ENCODE data around the gene DGLUCY.
"Not testable (repeated sequence)": the region's sequence is repeated elsewhere in the genome, so short reads cannot be mapped to it uniquely, and the experiment has no call there.

Gene DGLUCY

DNA sequence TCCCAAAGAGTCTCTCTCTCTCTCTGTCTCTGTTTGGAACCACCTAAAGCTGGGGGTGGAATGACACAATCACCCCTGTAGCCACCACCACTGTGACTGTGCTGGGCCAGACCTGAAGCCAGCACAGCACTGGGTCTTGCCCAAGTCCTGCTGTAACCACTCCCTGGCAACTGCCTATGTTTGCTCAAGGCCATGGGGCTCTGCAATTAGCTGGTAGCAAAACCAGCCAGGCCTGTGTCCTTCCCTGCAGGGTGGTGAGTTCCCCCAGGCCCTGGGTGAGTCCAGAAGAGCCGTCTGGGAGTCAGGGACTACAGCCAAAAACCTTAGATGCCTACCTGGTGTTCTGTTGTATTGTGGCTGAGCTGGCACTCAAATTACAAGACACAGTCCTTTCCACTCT lies 50.8 kb downstream of the DGLUCY start:
- peak in 6 of 56 donors; percentile 11 to 27 (median 16) for DNase-seq

DNA sequence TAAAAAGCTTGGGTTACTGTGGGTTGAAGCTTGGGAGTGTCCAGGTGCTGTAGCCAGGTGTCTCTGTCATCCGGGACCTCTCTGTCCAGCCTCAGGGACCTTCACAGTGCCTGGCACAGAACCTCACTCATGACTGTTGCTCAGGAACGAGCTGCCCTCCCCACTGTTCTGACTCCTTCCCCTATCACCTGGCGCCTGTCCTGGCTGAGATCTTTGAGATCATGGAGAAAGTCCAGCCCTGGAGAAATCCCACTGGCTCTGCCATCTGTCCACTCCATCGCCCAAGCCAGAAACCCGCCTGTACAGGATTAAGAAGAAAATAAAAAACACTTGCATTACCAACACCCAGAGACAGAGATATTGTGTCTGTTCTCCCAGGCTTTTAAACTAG lies 53.5 kb downstream of the DGLUCY start:
- no peak for DNase-seq

DNA sequence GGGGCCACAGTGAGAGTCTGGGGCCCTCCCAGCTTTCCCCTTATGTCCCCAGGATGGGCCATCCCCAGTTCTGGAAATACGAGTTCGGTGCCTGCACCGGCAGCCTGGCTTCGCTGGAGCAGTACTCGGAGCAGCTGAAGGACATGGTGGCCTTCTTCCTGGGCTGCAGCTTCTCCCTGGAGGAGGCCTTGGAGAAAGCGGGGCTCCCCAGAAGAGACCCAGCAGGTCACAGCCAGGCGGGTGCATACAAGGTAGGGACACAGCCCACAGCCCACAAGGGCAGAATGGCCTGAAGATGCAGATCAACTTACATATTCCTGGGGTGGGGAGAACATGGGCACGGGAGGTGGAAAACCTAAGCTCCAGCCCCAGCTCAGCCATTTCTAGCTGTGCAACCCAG lies 56.1 kb downstream of the DGLUCY start:
- DNase-seq = no peak

DNA sequence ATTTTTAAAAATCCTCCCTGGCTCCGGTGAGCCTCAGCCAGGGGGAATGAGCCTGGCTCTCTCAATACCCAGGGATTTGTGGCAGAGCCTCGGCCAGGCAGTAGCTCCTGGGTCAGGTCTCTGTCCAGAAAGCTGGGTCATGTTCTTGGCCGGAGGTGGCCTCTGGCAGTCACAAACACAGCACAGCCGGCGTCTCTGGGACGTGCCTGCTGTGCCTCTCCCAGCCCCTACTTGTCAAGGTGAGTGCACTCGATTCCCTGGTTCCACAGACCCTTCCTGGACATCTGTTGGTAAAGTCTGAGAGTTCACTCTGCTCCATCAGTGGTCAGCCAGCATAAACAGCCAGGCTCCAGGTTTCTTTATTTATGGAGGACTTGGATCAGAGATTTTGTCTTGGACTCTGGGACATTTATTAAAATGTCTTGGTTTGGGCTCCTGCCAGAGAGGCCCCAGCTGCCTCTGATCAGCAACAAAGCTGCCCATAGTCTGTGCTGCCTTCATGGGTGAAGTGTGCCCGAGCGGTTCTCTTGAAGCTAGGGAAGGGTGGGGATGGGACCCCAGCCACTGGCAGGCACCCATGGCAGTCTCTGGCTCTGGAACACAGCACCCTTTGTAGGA lies 56.7 kb downstream of the DGLUCY start:
- DNase-seq = peak in 41 of 56 donors; percentile 14 to 71 (median 40)

DNA sequence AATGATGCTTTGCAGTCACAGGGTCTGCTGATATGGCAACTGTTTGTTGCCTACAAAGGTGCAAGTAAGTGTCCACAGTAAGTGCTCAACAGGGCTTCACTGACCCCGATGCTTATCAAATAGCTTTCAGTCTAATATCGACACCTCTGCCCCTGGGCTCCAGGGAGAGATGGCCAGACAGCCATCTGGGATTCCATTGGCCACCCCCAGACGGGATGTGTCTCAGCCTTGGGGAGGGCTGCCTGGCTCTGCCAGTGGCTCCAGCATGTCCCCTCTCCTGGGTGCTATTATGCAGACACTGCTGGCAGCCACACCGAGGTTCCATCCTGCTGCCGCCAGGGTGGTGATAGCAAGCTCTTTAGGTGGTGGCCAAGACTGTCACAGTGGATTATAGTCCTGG lies 57.4 kb downstream of the DGLUCY start:
- DNase-seq = no peak

DNA sequence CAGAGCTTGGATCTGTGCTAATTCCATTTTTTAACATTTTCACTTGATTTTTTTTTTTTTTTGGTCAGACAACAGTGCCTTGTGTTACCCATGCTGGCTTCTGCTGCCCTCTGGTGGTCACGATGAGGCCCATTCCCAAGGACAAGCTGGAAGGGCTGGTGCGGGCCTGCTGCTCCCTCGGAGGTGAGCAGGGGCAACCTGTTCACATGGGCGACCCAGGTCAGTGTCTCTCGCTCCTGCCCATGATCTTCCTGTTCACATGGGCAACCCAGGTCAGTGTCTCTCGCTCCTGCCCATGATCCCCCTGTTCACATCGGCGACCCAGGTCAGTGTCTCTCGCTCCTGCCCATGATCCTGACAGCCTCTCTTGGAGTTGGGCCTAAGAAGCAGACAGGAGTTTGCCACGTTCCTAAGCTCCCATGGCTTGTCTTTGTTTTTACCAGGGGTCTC lies 59.4 kb downstream of the DGLUCY start:
- DNase-seq = peak in 53 of 56 donors; percentile 21 to 93 (median 67)

DNA sequence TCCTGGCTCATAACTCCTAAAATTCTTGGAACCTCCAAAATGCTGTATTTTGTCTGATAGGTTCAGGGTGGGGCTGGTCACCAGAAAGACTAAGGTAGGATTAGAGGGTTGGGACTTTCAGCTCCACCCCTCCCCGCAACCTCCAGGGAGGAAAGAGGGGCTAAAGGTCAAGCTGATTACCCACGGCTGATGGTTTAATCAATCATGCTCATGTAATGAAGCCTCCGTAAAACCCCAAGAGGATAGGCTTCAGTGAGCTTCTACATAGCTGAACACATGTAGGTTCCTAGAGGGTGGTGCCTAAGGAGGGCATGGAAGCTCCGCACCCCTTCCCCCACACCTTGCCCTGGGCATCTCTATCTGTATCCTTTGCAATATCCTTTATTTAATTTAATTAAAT lies 60.0 kb downstream of the DGLUCY start:
- no peak for DNase-seq

DNA sequence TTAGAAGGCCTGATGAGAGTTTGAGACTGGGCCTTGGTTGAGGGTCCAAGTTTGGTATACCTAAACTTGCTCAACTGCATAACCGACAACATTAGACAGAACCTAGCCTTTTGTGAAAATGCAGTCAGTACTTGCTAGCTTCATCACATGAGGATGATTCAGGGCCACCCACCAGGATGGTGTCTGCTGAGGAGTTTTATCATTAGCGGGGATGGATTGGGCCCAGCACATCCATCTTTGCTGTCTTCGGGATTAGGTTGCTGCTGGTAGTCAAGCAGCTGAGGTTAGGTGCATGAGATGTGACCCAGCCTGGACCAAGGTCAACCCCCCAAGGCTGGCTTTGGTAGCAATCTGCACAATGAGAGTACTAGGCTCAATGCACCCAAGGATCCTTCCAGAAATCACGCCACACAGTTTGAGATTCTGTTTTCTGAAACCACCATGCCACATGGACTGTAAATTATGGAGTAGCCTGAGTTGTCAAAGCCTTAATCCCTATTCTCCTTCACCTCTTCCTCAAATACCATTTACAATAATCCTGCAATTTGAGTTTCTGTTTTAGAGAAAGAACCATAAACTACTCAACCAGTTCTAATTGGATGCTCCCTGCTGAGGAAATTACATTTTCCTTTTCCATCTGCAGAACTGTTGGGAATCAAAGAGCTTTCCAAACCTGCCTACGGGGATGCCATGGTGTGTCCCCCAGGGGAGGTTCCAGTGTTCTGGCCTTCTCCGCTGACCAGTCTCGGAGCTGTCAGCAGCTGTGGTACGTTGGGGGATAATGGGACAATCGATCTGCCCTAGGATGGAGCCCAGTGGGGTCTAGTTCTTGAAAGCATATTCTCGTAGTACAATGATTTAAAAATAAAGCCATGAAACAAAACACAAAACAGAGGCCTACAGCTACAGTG lies 61.7 kb downstream of the DGLUCY start:
- DNase-seq = peak in 21 of 56 donors; percentile 10 to 69 (median 34)

DNA sequence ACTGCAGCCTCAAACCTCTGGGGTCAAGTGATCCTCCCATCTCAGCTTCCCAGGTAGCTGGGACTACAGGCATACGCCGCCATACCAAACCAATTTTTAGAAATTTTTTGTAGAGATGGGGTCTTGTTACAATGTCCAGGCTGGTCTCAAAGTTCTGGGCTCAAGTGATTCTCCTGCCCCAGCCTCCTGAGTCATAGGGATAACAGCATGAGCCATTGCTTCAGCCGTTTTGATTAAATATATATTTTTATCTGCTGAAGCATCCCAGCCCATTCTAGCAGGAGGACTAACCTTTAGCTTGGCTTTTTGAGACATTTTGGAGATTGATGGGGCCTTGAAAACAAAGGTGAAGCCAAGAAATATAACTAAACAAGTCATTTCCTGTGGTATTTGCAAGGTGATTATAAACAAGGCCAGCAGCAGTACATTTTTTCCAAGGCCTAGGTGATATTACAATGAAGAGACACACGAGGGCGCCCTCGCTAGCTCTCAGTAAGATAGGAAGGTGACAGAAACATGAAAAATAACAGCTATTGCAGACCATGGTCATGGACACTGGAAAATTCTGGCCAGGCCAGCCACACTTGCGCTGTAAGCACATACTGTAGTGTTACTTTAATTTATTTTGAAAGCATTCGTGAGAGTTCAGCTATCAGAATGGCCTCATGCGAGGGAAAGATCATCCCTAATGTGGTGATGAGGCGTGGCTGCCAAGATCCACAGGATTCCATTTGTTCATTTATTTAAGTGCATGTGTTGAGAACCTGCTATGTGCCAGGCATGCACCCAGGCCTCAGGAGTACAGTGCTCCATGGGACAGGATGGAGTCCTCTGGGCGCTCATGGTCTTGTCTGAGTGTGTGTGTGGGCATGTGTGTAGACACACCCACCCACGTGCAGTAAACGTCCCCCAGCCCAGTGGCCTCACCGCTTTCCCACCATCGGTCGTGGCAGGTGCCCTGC lies 63.5 kb downstream of the DGLUCY start:
- peak in 20 of 56 donors; percentile 7 to 62 (median 22) for DNase-seq

DNA sequence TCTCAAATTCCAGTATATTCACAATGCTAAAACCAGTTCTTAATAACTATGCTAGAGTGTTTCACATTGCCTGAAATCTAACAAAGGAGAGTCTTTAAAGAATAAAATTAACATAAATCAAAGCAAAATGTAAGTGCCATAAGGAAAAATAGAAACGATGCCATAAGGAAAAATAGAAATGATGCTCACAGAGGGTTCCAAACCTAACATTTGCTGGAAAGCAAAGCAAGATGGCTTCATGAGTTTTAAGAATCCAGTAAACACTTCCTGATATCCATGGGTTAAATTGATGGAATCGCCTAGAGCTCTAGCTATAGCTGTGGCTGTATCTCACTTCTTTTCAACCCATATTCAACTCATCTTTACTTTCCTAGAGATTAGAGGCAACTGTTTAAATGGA lies 66.7 kb downstream of the DGLUCY start:
- DNase-seq = no peak

DNA sequence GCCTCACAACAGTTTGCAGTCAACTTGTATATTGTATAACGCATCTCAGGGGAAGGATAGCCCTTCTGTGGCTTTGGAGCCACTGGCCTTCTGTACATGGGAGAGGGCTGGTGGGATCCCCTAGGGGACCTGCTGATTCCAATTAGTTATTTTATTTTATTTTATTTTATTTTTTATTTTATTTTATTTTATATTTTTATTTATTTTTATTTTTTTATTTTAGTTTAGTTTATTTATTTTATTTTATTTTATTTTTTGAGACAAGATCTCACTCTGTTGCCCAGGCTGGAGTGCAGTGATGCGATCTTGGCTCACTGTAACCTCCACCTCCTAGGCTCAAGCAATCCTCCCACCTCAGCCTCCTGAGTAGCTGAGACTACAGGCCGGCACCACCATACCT lies 68.9 kb downstream of the DGLUCY start:
- DNase-seq = not testable (repeated sequence)

DNA sequence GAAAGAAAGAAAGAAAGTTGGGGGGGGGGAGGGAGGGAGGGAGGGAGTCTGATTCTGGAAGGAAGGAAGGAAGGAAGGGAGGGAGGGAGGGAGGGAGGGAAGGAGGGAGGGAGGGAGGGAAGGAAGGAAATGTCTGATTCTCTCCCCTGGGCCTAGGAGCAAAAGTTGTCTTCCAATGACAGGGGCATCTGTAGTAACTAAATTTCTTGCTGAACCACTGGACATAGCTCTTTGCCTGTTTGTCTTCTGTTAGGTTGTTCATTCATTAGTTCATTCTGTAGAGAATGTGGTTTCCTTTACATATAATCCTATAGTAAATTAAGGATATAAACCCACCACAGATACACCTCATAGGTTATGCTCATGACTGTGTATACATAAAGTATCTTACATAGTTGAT lies 70.7 kb downstream of the DGLUCY start:
- no peak for DNase-seq

DNA sequence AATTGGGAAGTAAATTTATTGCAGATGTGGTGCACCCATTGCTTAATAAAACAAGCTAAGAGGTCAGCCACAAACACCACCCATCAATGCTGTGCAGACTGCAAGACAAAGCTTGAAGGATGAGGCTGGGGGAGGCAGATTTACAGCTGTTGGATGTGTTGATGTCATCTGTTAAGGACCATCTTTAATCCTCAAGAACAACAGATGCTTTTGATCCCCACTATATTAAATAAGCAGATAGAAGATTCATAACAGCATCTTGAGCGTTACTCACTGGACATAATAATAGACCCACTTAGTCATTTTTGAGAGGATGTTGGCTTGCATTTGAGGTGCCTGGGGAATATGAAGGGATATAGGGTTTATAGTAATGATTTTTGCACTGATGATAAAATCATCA lies 71.8 kb downstream of the DGLUCY start:
- DNase-seq = no peak

DNA sequence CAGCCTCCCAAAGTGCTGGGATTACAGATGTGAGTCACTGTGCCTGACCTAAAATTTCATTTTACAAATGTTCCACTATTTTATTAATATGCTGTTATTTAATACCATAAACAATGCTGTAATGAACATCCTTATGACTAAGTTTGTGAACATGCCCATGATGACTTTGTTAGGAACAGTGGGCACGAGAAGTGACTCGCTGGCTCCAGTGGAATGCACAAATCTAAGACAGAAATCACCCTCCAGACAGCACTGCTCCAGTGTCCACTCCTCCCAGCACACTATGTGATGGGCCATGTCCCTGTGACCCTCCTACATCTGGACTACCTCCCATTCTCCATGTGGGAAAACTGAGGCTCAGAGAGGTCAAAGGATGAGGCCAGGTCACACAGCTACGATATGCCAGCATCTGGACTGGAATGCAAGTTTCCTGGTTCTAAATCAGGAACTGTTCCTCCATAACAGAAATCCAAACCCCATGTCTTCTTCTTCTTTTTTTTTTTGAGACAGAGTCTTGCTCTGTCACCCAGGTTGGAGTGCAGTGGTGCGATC lies 72.7 kb downstream of the DGLUCY start:
- DNase-seq = no peak

DNA sequence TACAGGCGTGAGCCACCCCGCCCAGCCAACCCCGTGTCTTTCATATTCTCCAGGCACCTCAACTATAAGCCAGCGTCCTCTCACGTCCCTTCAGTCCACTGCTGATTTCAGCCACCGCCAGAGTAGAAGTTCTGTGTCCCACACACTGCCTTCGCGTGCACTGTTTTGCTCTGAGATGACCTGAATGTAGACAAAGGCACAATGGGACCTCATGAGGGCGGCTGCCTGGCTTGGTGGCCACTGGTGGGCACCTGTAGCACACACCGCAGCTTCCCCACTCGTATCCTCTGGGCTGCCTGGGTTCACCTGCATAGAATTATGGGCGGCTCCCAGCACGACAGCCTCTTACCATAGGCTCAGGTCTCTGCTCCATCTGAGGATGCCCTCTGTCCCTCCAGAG lies 73.4 kb downstream of the DGLUCY start:
- no peak for DNase-seq

DNA sequence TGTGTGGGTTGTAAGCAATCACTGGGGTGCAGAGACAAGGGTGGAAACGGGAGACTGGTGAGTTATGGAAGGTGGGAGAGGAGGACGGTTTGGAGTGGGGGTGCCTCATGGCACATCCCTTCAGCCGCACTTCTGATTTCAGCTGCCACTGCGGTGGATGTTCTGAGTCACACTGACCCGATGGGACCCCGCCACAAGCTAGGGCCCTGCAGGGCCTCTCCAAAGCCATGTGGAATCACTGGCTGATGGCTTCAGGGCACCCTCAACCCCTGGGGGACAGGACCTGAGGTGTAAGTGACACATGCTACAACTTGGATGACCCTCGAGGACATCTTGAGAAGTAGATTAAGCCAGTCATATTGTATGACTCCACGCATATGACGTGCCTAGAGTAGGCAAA lies 77.0 kb downstream of the DGLUCY start:
- DNase-seq = no peak

DNA sequence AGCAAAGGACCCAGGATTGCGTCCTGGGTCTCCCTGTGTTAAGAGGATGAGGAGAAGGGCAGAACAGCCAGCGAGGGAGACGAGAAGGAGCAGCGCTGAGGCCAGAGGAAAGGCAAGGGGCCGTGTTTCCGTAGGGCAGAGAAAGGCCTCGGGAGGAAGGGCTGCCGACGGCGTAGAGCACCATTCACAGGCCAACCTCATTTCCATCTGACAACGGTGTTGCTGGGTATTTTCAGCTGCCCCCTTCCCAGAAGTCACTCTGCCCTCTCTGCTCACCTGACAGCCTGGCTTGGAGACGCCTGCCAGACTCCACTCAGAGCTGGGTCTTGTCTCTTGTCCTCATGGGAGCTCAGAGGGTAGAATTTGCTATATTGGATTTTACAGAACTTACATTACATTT lies 79.2 kb downstream of the DGLUCY start:
- DNase-seq = no peak

DNA sequence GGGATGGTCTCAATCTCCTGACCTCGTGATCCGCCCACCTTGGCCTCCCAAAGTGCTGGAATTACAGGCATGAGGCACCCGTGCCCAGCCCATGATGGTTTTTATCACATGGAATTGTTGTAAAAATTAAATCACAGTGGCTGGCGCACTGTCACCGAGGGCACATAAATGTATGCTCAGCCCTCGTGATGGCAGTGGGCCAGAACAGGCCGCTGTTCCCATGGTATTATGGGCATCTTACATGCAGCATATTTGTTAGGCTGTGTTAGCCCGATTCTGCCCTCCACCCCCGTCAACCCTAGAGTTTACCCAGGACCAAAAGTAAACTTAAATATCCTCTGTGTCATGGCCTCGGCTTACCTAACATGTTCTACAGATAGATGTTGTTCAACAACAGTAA lies 82.0 kb downstream of the DGLUCY start:
- no peak for DNase-seq

DNA sequence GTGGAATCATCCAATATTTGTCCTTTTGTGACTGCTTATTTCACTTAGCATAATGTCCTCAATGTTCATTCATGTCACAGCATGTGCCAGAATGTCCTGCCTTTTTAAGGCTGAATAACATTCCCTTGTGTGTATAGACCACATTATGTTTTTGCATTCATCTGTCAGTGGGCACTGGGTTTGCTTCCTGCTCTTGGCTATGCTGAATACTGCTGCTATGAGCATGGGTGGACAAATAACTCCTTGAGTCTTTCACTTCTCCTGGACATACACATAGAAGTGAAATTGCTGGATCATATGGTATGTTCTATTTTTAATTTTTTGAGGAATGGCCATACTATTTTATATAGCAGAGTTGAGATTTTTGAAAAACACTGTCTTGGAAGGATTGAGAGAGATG lies 83.8 kb downstream of the DGLUCY start:
- DNase-seq = no peak

DNA sequence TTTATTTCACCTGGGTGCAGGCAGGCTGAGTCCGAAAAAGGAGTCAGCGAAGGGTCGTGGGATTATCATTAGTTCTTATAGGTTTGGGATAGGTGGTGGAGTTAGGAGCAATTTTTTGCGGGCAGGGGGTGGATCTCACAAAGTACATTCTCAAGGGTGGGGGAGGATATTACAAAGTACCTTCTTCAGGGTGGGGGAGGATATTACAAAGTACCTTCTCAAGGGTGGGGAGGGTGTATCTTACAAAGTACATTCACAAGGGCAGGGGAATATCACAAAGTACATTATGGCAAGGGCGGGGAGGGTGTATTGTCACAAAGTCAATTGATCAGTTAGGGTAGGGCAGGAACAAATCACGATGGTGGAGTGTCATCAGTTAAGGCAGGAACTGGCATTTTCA lies 86.9 kb downstream of the DGLUCY start:
- not testable (repeated sequence) for DNase-seq

DNA sequence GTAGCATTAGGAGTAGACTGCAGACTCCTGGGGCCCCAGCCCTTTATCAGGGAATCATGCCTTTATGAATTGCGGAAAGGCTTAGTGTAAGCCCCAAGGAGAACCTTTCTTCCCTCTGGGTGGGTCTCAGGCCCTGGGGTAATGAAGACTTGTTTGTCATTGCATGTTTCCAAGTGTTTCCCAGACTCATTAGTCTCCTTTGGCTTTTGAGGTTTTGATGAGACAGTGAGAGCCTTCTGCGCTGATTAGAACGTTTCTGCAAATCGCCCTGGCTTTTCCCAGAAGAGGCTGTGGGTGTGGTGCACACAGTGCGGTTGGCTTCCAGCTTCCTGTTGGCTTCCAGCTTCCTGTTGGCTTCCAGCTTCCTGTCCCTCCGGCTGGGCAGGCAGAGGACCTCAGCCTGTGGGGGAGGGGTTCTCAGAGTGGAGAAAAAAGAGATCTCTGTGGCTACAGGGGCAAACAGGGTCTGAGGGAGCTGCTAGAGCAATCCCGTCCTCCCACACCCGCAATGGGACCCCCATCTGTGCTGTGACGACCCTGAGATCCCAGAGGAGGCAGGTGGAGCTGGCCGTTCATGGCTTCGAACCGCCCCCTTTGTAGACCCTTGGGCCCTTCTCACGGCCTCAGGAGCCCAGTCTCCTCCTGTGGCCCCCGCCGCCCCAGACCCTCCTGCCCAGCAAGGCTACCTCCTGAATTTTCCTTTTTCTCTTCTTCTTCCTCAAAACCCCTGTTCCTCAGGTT lies 88.5 kb downstream of the DGLUCY start:
- no peak for DNase-seq
